IPS DF 6.9 (cell line): Measurements from ENCODE around the gene RIPK3.
A peak's percentile ranks its signal among the peaks of the same experiment; 100 is the strongest.

Source experiments
- DNase-seq: peaks from one replicate; pipeline ENCODE4 v3.0.0-alpha.2; 2013; ENCODE audit warnings: low read depth, low spot score
- H3K27ac ChIP-seq: one replicate; pipeline ENCODE4 v1.5.1; 2013; ENCODE audit warnings: low read length, control low read depth
- H3K27me3 ChIP-seq: 2 replicates; pipeline ENCODE4 v1.6.1; 2013; ENCODE audit warnings: mild to moderate bottlenecking, low read length; ENCODE audit not compliant: control insufficient read depth, insufficient read depth
- H3K36me3 ChIP-seq: 2 replicates; pipeline ENCODE4 v1.6.1; 2013; ENCODE audit warnings: low read length; ENCODE audit not compliant: control insufficient read depth, insufficient read depth
- H3K4me1 ChIP-seq: 2 replicates; pipeline ENCODE4 v1.6.1; 2013; ENCODE audit warnings: low read length; ENCODE audit not compliant: control insufficient read depth, insufficient read depth
- H3K4me3 ChIP-seq: 2 replicates; pipeline ENCODE4 v1.5.1; 2013; ENCODE audit warnings: mild to moderate bottlenecking, low read length
- H3K9me3 ChIP-seq: 2 replicates; pipeline ENCODE4 v1.6.1; 2013; ENCODE audit warnings: low read length, inconsistent platforms; ENCODE audit not compliant: control insufficient read depth, insufficient read depth
- WGBS: extraction: QIAGEN DNeasy Blood & Tissue Kit; methylation state at CpG from one replicate; pipeline ENCODE4 v1.1.7; 2013; ENCODE audit warnings: mixed read lengths, missing lambda C conversion rate; ENCODE audit not compliant: insufficient read length, insufficient coverage; 5-methylcytosine and 5-hydroxymethylcytosine counted together

RIPK3 gene

DNA sequence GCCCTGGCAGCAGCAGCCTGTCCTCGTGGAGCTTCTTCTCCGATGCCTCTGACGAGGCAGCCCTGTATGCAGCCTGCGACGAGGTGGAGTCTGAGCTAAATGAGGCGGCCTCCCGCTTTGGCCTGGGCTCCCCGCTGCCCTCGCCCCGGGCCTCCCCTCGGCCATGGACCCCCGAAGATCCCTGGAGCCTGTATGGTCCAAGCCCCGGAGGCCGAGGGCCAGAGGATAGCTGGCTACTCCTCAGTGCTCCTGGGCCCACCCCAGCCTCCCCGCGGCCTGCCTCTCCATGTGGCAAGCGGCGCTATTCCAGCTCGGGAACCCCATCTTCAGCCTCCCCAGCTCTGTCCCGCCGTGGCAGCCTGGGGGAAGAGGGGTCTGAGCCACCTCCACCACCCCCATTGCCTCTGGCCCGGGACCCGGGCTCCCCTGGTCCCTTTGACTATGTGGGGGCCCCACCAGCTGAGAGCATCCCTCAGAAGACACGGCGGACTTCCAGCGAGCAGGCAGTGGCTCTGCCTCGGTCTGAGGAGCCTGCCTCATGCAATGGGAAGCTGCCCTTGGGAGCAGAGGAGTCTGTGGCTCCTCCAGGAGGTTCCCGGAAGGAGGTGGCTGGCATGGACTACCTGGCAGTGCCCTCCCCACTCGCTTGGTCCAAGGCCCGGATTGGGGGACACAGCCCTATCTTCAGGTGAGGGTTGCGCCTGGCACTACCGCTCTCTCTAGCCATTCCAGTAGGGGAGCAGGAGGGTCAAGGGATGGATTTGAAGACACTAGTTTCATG is 30.3 kb upstream of the RIPK3 start:
- H3K4me1 ChIP-seq: peaks cover 2% of the 10 kb centered on the region; the same call in 1 of the 2 replicates
- no peaks in the 10 kb centered on the region for H3K27me3 ChIP-seq
- WGBS: no CpG with 5 or more reads among the region's 32 CpGs
- DNase-seq: no peak
- no peak overlapping the region for H3K27ac ChIP-seq
- H3K9me3 ChIP-seq: no peaks in the 10 kb centered on the region
- no peak overlapping the region for H3K4me3 ChIP-seq
- peaks cover 5% of the 10 kb centered on the region; the same call in 1 of the 2 replicates for H3K36me3 ChIP-seq

DNA sequence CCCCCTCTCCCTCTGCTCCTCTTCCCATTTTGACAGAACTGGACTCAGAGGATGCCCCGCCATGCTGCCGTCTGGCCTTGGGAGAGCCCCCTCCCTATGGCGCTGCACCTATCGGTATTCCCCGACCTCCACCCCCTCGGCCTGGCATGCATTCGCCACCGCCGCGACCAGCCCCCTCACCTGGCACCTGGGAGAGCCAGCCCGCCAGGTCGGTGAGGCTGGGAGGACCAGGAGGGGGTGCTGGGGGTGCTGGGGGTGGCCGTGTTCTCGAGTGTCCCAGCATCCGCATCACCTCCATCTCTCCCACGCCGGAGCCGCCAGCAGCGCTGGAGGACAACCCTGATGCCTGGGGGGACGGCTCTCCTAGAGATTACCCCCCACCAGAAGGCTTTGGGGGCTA is 29.7 kb upstream of the RIPK3 start:
- Histone ChIP-seq H3K9me3 (no peaks in the 10 kb centered on the region), H3K4me3 (no peak overlapping the region; the same call in 1 of the 2 replicates), H3K27me3 (no peaks in the 10 kb centered on the region), H3K4me1 (peaks cover 2% of the 10 kb centered on the region; the same call in 1 of the 2 replicates), H3K36me3 (peaks cover 5% of the 10 kb centered on the region; the same call in 1 of the 2 replicates), H3K27ac (no peak overlapping the region)
- DNase-seq: no peak
- no CpG with 5 or more reads among the region's 20 CpGs for WGBS

DNA sequence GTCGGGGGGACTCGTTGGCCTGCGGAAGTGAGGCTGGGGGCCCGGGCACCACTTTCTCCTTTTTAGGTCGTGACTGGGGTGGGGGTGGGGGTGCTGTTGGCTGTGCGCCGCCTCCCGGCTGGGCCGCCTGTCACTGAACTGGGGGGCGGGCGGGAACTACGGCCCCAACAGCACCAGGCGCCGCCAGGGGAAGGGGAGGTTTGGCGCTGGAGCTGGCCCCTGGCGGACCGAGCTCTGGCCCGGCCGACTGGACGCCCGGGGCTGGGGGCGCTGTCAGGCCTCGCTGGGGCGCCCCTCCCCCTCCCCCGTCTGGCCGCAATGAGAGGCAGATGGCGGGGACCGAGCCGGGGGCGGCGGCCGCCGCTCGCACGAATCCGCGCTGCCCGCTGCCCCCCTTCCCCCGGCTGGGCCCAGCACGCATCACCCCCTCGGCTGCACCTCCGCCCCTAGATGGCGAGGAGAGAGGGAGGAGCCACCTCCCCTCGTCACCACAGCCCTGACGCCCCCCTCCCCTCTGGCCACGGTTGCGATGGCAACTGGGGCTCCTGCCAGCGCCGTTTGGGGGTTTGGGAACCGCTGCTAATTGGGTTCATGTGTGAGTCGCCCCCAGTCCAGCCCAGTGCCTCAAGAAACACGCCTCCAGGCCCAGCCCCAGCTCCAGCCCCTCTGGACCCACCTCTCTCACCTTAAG is 28.9 kb upstream of the RIPK3 start:
- Histone ChIP-seq H3K4me1 (peaks cover 2% of the 10 kb centered on the region; the same call in 1 of the 2 replicates), H3K27me3 (no peaks in the 10 kb centered on the region), H3K4me3 (peak overlapping the region; percentile 50; the same call in 1 of the 2 replicates), H3K9me3 (no peaks in the 10 kb centered on the region), H3K27ac (no peak overlapping the region), H3K36me3 (peaks cover 5% of the 10 kb centered on the region; the same call in 1 of the 2 replicates)
- DNase-seq: no peak
- WGBS: no CpG with 5 or more reads among the region's 52 CpGs

DNA sequence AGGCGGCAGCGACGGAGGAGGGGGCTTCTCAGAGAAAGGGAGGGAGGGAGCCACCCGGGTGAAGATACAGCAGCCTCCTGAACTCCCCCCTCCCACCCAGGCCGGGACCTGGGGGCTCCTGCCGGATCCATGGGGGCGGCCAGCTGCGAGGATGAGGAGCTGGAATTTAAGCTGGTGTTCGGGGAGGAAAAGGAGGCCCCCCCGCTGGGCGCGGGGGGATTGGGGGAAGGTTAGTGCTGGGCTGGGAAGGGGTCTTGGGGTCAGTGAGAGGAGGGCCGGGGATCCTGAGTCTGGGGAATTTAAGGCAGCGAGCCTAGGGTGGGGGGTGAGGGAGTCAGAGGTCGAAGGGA is 28.4 kb upstream of the RIPK3 start:
- Histone ChIP-seq H3K36me3 (0 out of 2 replicates have a peak, but pooled peaks cover 2% of the 10 kb centered on the region), H3K4me1 (peaks cover 2% of the 10 kb centered on the region; the same call in 1 of the 2 replicates), H3K4me3 (peak overlapping the region; percentile 50; the same call in 1 of the 2 replicates), H3K27me3 (no peaks in the 10 kb centered on the region), H3K27ac (no peak overlapping the region), H3K9me3 (no peaks in the 10 kb centered on the region)
- no peak for DNase-seq
- no CpG with 5 or more reads among the region's 15 CpGs for WGBS

- no peaks in the 10 kb centered on the region for H3K9me3 ChIP-seq
- H3K4me1 ChIP-seq: peaks cover 2% of the 10 kb centered on the region; the same call in 1 of the 2 replicates
- H3K36me3 ChIP-seq: no peaks in the 10 kb centered on the region
- no CpG with 5 or more reads among the region's 21 CpGs for WGBS
- peak; percentile 90 for DNase-seq
- peak within 1 kb of the TSS; percentile 69 for H3K27ac ChIP-seq
- peak within 1 kb of the TSS; percentile 50; the same call in 1 of the 2 replicates for H3K4me3 ChIP-seq
- no peaks in the 10 kb centered on the region for H3K27me3 ChIP-seq
Observed at GRCh38 chr14:24367514-24368211, 27.9 kb upstream of the RIPK3 start, which contains the start of gene NFATC4. TSS of gene NFATC4 (plus strand) at chr14:24368184. CDS start at chr14:24368341, 157 bp downstream.

DNA sequence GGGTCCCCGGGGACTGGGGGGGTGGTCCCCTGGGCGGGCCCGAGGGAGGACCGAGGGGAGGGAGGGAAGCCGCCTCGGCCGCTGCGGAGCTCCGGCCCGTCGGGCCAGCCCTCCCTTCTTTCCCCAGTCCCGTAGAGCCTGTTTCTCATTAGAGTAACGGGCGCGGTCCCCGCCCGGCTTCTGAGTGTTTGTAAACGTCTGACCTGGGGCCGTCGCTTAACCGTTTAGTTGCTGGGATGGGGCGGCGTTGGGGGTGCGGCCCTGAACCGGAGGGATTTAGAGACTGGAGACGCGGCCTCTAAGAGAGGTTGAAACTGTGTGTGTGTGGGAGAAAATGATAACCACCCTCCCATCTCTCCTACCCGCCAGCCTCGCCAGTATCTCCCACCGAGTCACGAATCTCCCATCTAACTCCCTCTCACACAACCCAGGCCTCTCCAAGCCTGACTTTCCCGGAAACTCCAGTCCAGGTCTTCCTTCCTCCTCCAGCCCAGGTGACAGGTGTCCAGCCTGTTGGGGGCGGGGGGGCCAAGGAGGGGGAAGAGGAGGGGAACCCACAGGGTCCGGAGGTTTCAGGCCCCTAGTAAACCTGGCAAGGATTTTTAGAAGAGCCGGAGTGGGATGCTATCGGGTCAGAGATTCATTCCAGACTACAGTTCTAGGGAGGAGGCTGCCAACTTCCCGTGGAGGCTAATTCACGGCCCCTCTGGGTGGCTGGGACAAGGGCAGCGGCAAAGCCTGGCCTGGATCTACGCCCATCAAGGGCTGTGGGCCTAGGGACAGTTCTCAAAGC is 27.1 kb upstream of the RIPK3 start:
- WGBS: no CpG with 5 or more reads among the region's 40 CpGs
- Histone ChIP-seq H3K4me1 (peaks cover 2% of the 10 kb centered on the region; the same call in 1 of the 2 replicates), H3K36me3 (no peaks in the 10 kb centered on the region), H3K4me3 (peak overlapping the region; percentile 31; the same call in 1 of the 2 replicates), H3K27me3 (no peaks in the 10 kb centered on the region), H3K9me3 (no peaks in the 10 kb centered on the region), H3K27ac (peak overlapping the region; percentile 69)
- DNase-seq: peak; percentile 81

DNA sequence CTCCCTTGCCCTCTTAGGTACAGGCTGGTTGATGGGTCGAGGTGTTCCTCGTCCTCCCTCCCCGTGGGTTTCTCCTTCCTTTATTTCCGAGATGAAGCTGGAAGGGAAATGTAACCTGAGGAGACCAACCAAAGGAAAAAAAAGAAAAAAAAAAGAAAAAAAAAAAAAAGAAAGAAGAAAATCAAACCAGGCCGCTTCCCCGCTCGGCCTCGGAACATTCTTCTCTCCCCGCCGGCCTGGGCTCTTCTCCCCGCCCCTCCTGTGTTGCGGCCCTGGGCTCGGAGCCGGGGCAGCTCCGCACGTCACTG is 26.6 kb upstream of the RIPK3 start:
- Histone ChIP-seq H3K27ac (no peak overlapping the region), H3K36me3 (no peaks in the 10 kb centered on the region), H3K27me3 (no peaks in the 10 kb centered on the region), H3K9me3 (no peaks in the 10 kb centered on the region), H3K4me3 (peak overlapping the region; percentile 31; the same call in 1 of the 2 replicates), H3K4me1 (peaks cover 2% of the 10 kb centered on the region; the same call in 1 of the 2 replicates)
- WGBS: no CpG with 5 or more reads among the region's 16 CpGs
- DNase-seq: no peak

- peak; percentile 71 for DNase-seq
- no peaks in the 10 kb centered on the region for H3K9me3 ChIP-seq
- peaks cover 2% of the 10 kb centered on the region; the same call in 1 of the 2 replicates for H3K4me1 ChIP-seq
- H3K4me3 ChIP-seq: peak overlapping the region; percentile 14; the same call in 1 of the 2 replicates
- WGBS: no CpG with 5 or more reads among the region's 28 CpGs
- no peaks in the 10 kb centered on the region for H3K36me3 ChIP-seq
- no peaks in the 10 kb centered on the region for H3K27me3 ChIP-seq
- H3K27ac ChIP-seq: no peak overlapping the region
Observed at GRCh38 chr14:24365600-24366412, 26.0 kb upstream of the RIPK3 start.

GRCh38 chr14:24364841-24365240 is 25.1 kb upstream of the RIPK3 start:
- H3K9me3 ChIP-seq: no peaks in the 10 kb centered on the region
- no peak for DNase-seq
- peaks cover 2% of the 10 kb centered on the region; the same call in 1 of the 2 replicates for H3K4me1 ChIP-seq
- no peaks in the 10 kb centered on the region for H3K36me3 ChIP-seq
- no peak overlapping the region for H3K4me3 ChIP-seq
- WGBS: no CpG with 5 or more reads among the region's 1 CpG
- H3K27ac ChIP-seq: no peak overlapping the region
- no peaks in the 10 kb centered on the region for H3K27me3 ChIP-seq
